SK-N-SH (cell line): ENCODE results near the gene KRT27. TPM values are rescaled to one million over a fixed set of nuclear protein-coding genes. Genes with fewer than 3 reads are reported as not detected.

Experiments used
- CTCF ChIA-PET: fragments of 300-600, 350-600 bp; formaldehyde crosslinking; extraction: SDS; loops from one replicate; lab custom pipeline; 2021; lab: Yijun Ruan, JAX
- POLR2A ChIA-PET: fragments of 350-600 bp; sonication (Branson Sonifier 250); formaldehyde crosslinking; extraction: SDS; loops from one replicate; lab custom pipeline; 2020; ENCODE audit warnings: antibody characterized with exemption, inconsistent platforms; lab: Yijun Ruan, JAX
- DNase-seq: peaks from one replicate; pipeline ENCODE4 v3.0.0; 2012
- H2AFZ ChIP-seq: fragments of 200-600 bp; sonication (generic); 2 replicates; pipeline ENCODE4 v1.8.1; 2016; ENCODE audit warnings: antibody characterized with exemption, mild to moderate bottlenecking, low read depth
- H3F3A ChIP-seq: fragments of 200-600 bp; sonication (generic); replicated peaks from 2 replicates; pipeline ENCODE3; 2016; ENCODE audit warnings: antibody characterized with exemption, mild to moderate bottlenecking; ENCODE audit not compliant: insufficient read depth
- H3K27ac ChIP-seq, 2 experiments: fragments of 200-500 bp in 1 of 2; fragments of 200-600 bp in 1 of 2; sonication (Bioruptor generic) in 1 of 2; sonication (generic), shearing (Covaris generic) in 1 of 2; 2 replicates each; pipeline versions ENCODE4 v1.5.1 to v1.6.1; 2014 to 2016; ENCODE audit warnings: low read depth in 2 of 2, inconsistent platforms in 1 of 2, low read length in 1 of 2, mild to moderate bottlenecking in 1 of 2, mixed read lengths in 1 of 2
- H3K27me3 ChIP-seq: fragments of 200-600 bp; sonication (generic), shearing (Covaris generic); 2 replicates; pipeline ENCODE4 v1.6.1; 2016; ENCODE audit warnings: mixed run types; ENCODE audit not compliant: insufficient read depth
- H3K36me3 ChIP-seq, 2 experiments: fragments of 200-500 bp in 1 of 2; fragments of 200-600 bp in 1 of 2; sonication (Bioruptor generic) in 1 of 2; sonication (generic) in 1 of 2; replicated peaks in 1 of 2; 2 replicates each; pipeline versions ENCODE3 to v1.5.1; 2014 to 2016; ENCODE audit warnings: low read length in 1 of 2, mild to moderate bottlenecking in 1 of 2; ENCODE audit not compliant: insufficient read depth in 2 of 2, control insufficient read depth in 1 of 2
- H3K4me1 ChIP-seq, 2 experiments: fragments of 200-500 bp in 1 of 2; fragments of 200-600 bp in 1 of 2; sonication (Bioruptor generic) in 1 of 2; sonication (generic), shearing (Covaris generic) in 1 of 2; 2 replicates each; pipeline versions ENCODE4 v1.5.1 to v1.6.1; 2014 to 2016; ENCODE audit warnings: low read depth in 1 of 2, low read length in 1 of 2, mixed run types in 1 of 2; ENCODE audit not compliant: insufficient read depth in 2 of 2, control insufficient read depth in 1 of 2
- H3K4me2 ChIP-seq: fragments of 200-600 bp; sonication (generic), shearing (Covaris generic); 2 replicates; pipeline ENCODE4 v1.6.1; 2017; ENCODE audit warnings: mixed run types
- H3K4me3 ChIP-seq, 2 experiments: fragments of 200-500 bp in 1 of 2; fragments of 200-600 bp in 1 of 2; sonication (Bioruptor generic) in 1 of 2; sonication (generic), shearing (Covaris generic) in 1 of 2; 2 replicates each; pipeline versions ENCODE4 v1.5.1 to v1.8.1; 2014 to 2016; ENCODE audit warnings: low read depth in 2 of 2, inconsistent platforms in 1 of 2, low read length in 1 of 2, mild to moderate bottlenecking in 1 of 2, mixed read lengths in 1 of 2, moderate library complexity in 1 of 2
- H3K79me2 ChIP-seq: fragments of 200-600 bp; sonication (generic); 2 replicates; pipeline ENCODE4 v1.8.1; 2017; ENCODE audit warnings: mild to moderate bottlenecking; ENCODE audit not compliant: insufficient read depth
- H3K9ac ChIP-seq: fragments of 200-600 bp; sonication (generic); 2 replicates; pipeline ENCODE4 v1.6.1; 2017; ENCODE audit warnings: mixed run types
- H3K9me2 ChIP-seq: fragments of 200-600 bp; sonication (generic); 2 replicates; pipeline ENCODE4 v1.6.1; 2017; ENCODE audit warnings: mixed run types
- H3K9me3 ChIP-seq: fragments of 200-600 bp; sonication (generic); 2 replicates; pipeline ENCODE4 v1.6.1; 2017; ENCODE audit warnings: mixed run types, mild to moderate bottlenecking, moderate library complexity
- H4K20me1 ChIP-seq: fragments of 200-600 bp; sonication (generic); 2 replicates; pipeline ENCODE4 v1.6.1; 2017; ENCODE audit warnings: mild to moderate bottlenecking, mixed run types; ENCODE audit not compliant: insufficient read depth
- FOSL2 ChIP-seq: IDR thresholded peaks from 2 replicates; pipeline ENCODE4 v1.4.0; 2012; ENCODE audit warnings: low read depth, mild to moderate bottlenecking, moderate library complexity, borderline replicate concordance
- MEF2A ChIP-seq: IDR thresholded peaks from 2 replicates; pipeline ENCODE4 v1.4.0; 2012; ENCODE audit warnings: low read depth, borderline replicate concordance
- NRF1 ChIP-seq: IDR thresholded peaks from 2 replicates; pipeline ENCODE4 v1.6.1; 2012; ENCODE audit warnings: low read depth, mild to moderate bottlenecking, low read length
- POLR2AphosphoS5 ChIP-seq: IDR thresholded peaks from 2 replicates; pipeline ENCODE4 v1.6.1; 2012; ENCODE audit warnings: low read depth, low read length
- RAD21 ChIP-seq: IDR thresholded peaks from 2 replicates; pipeline ENCODE4 v1.6.1; 2012; ENCODE audit warnings: mild to moderate bottlenecking, low read length
- REST ChIP-seq: IDR thresholded peaks from 2 replicates; pipeline ENCODE4 v1.6.1; 2012; ENCODE audit warnings: mild to moderate bottlenecking, low read depth, low read length, moderate library complexity
- TAF1 ChIP-seq: IDR thresholded peaks from 2 replicates; pipeline ENCODE4 v1.6.1; 2012; ENCODE audit warnings: low read depth, mild to moderate bottlenecking, low read length, moderate library complexity, borderline replicate concordance
- USF1 ChIP-seq: IDR thresholded peaks from 2 replicates; pipeline ENCODE4 v1.4.0; 2012; ENCODE audit warnings: low read depth, borderline replicate concordance
- WGBS: methylation state at CpG from one replicate; pipeline ENCODE4 v1.1.6; 2017; ENCODE audit warnings: low lambda C conversion rate; 5-methylcytosine and 5-hydroxymethylcytosine counted together
- polyA plus RNA-seq, 3 experiments: library from polyadenylated mRNA; depleted of rRNA; stranded (reverse); fragments of >200 nt; gene quantifications; 2 replicates each; pipeline ENCODE4 v1.2.3, GENCODE V29; 2012

KRT27 gene
- polyA plus RNA-seq, 1 of the 3 experiments (the other 2 are of a cell fraction): not detected

- WGBS: 93% methylated on average over 9 of the region's 9 CpGs
- Histone ChIP-seq H2AFZ (no peak overlapping the region), H3F3A (peaks cover 35% of the 10 kb centered on the region), H3K36me3 (peaks cover 12 to 15% of the 10 kb centered on the region in 2 experiments), H3K79me2 (no peaks in the 10 kb centered on the region; the same call in none of the 2 replicates), H3K27ac (no peak overlapping the region), H3K4me1 (no peaks in the 10 kb centered on the region; a peak in 1 of 4 replicates), H3K4me3 (no peak overlapping the region; a peak in 1 of 4 replicates), H3K9me3 (no peaks in the 10 kb centered on the region), H3K27me3 (no peaks in the 10 kb centered on the region), H3K9me2 (no peaks in the 10 kb centered on the region), H3K4me2 (peak overlapping the region; percentile 67; the same call in 1 of the 2 replicates), H4K20me1 (no peaks in the 10 kb centered on the region), H3K9ac (no peak overlapping the region)
- CTCF ChIA-PET: interaction anchor here (1.3 to 1.8 kb wide), 2 partner anchors 728 to 842 kb away, joined by 4 to 8 read pairs; no protein-coding TSS in a partner anchor
- POLR2A ChIA-PET: no interaction called here
- DNase-seq: no peak
- TF ChIP-seq NRF1 (no peak), MEF2A (no peak), USF1 (no peak)
These were observed 38.0 kb upstream of the KRT27 start for GRCh38 chr17:40820228-40820838.

- Histone ChIP-seq H3F3A (peaks cover 35% of the 10 kb centered on the region), H3K9ac (no peak overlapping the region), H3K9me3 (no peaks in the 10 kb centered on the region), H3K9me2 (no peaks in the 10 kb centered on the region), H2AFZ (peak overlapping the region; percentile 99), H3K36me3 (peaks cover 12 to 15% of the 10 kb centered on the region in 2 experiments), H3K79me2 (no peaks in the 10 kb centered on the region; the same call in none of the 2 replicates), H3K4me1 (no peaks in the 10 kb centered on the region; a peak in 1 of 4 replicates), H3K27me3 (no peaks in the 10 kb centered on the region), H3K4me2 (peak overlapping the region; percentile 67), H3K4me3 (peak overlapping the region; percentile 67 to 81), H4K20me1 (no peaks in the 10 kb centered on the region), H3K27ac (peak overlapping the region in 1 of 2 experiments; percentile 81; a peak in 2 of 4 replicates)
- peak; percentile 19 for DNase-seq
- 33% methylated on average over 9 of the region's 9 CpGs for WGBS
- POLR2A ChIA-PET: interaction anchor here (0.8 kb wide), 1 partner anchor 869 kb away, joined by 3 read pairs; the partner anchor contains the start of gene EIF1
- CTCF ChIA-PET: interaction anchor here (1.3 to 1.8 kb wide), 3 partner anchors 10 to 843 kb away, joined by 3 to 8 read pairs (median 5); no protein-coding TSS in a partner anchor
- TF ChIP-seq TAF1 (no peak), NRF1 (no peak), POLR2AphosphoS5 (0 out of 2 replicates have a peak, but pooled peaks have one; percentile 2), REST (no peak), RAD21 (no peak), FOSL2 (no peak)
These were observed 37.3 kb upstream of the KRT27 start for GRCh38 chr17:40819528-40820125.
